HCT116 (cell line): Measurements from ENCODE around the gene KAZN.

Experiments used
- CTCF ChIP-seq, 3 experiments: fragments of 200-600 bp in 1 of 3; sonication (generic) in 1 of 3; IDR thresholded peaks in 2 of 3; conservative IDR thresholded peaks in 1 of 3; 2 replicates each; pipeline ENCODE4 v1.5.1; 2012 to 2017; ENCODE audit warnings: low read depth in 2 of 3, low read length in 2 of 3, antibody characterized with exemption in 1 of 3, borderline replicate concordance in 1 of 3, control low read depth in 1 of 3, mild to moderate bottlenecking in 1 of 3, mixed read lengths in 1 of 3, mixed run types in 1 of 3, moderate library complexity in 1 of 3; ENCODE audit not compliant: insufficient read depth in 1 of 3
- EZH2 ChIP-seq: fragments of 200-600 bp; sonication (generic); IDR thresholded peaks from 2 replicates; pipeline ENCODE4 v1.6.1; 2017; ENCODE audit warnings: antibody characterized with exemption, mixed run types
- EZH2phosphoT487 ChIP-seq: fragments of 200-600 bp; IDR thresholded peaks from 2 replicates; pipeline ENCODE4 v1.6.1; 2018; ENCODE audit warnings: antibody characterized with exemption, borderline replicate concordance
- POLR2A ChIP-seq: IDR thresholded peaks from 2 replicates; pipeline ENCODE4 v1.7.0; 2011; ENCODE audit warnings: borderline replicate concordance; ENCODE audit not compliant: insufficient read depth, insufficient read length; ENCODE audit errors: extremely low read depth
- RAD21 ChIP-seq: IDR thresholded peaks from 2 replicates; pipeline ENCODE4 v1.6.1; 2012; ENCODE audit warnings: low read depth, mild to moderate bottlenecking
- SIN3A ChIP-seq: IDR thresholded peaks from 2 replicates; pipeline ENCODE4 v1.6.1; 2012; ENCODE audit warnings: low read depth
- SP1 ChIP-seq: IDR thresholded peaks from 2 replicates; pipeline ENCODE4 v1.6.1; 2012; ENCODE audit warnings: low read depth
- TCF7L2 ChIP-seq: IDR thresholded peaks from 2 replicates; pipeline ENCODE4 v1.7.0; 2011; ENCODE audit warnings: borderline replicate concordance, inconsistent platforms; ENCODE audit not compliant: insufficient read depth, insufficient read length; ENCODE audit errors: extremely low read depth
- YY1 ChIP-seq: IDR thresholded peaks from 2 replicates; pipeline ENCODE4 v1.6.1; 2011; ENCODE audit warnings: low read length, low read depth, moderate library complexity, mild to moderate bottlenecking; ENCODE audit not compliant: insufficient replicate concordance; ENCODE audit errors: extremely low read depth

DNA sequence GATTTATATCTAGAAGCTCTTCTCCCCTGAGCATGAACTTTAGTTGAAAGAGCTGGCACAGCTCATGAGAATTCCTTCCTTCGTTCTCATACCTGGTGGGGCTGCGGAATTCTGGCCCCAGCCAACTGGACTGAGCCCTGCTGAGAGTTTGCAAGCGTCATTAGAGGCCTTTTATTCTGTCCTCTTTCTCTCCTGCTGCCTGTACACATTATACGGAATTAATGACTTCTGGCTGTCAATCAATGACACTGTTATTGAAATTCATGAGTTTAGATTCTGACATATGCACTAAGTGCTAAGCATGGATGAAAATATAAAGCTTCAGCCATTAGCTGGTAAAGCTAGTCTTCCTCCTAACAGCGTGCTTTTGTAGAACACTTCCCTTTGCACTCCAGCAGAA, 27.5 kb downstream of the KAZN start:
- TF ChIP-seq EZH2 (no peak), TCF7L2 (no peak), POLR2A (no peak), EZH2phosphoT487 (no peak), CTCF (IDR thresholded peaks at IDR 0.05 in 2 of 3, conservative IDR thresholded peaks at IDR 0.05 in 1 of 3; ENCODE audit: borderline replicate concordance in 1 of 3, insufficient read depth in 1 of 3, low read depth in 2 of 3, low read length in 2 of 3) (no peak), YY1 (no peak), RAD21 (no peak), SP1 (no peak), SIN3A (no peak)
